DOHH2 (cell line): ENCODE measurements around the gene H1-8.

Source experiments
- H3F3A ChIP-seq: fragments of 200-600 bp; sonication (generic), shearing (Covaris generic); 2 replicates; pipeline ENCODE4 v1.6.0; 2016; ENCODE audit warnings: antibody characterized with exemption, mild to moderate bottlenecking; ENCODE audit not compliant: control insufficient read depth, insufficient read depth
- H3K27ac ChIP-seq: fragments of 200-600 bp; sonication (generic); 2 replicates; pipeline ENCODE4 v1.5.1; 2014; ENCODE audit warnings: low read depth, mild to moderate bottlenecking, low read length, moderate library complexity
- H3K27me3 ChIP-seq: fragments of 200-600 bp; sonication (generic); 2 replicates; pipeline ENCODE4 v1.6.1; 2014; ENCODE audit warnings: mild to moderate bottlenecking, low read length, mixed read lengths; ENCODE audit not compliant: control insufficient read depth
- H3K36me3 ChIP-seq: fragments of 200-600 bp; sonication (generic); 2 replicates; pipeline ENCODE4 v1.6.1; 2014; ENCODE audit warnings: mild to moderate bottlenecking, low read length, moderate library complexity, mixed read lengths; ENCODE audit not compliant: control insufficient read depth
- H3K4me1 ChIP-seq: fragments of 200-600 bp; sonication (generic); 2 replicates; pipeline ENCODE4 v1.6.1; 2014; ENCODE audit warnings: mild to moderate bottlenecking, low read length, mixed read lengths; ENCODE audit not compliant: control insufficient read depth
- H3K4me2 ChIP-seq: fragments of 200-600 bp; sonication (generic); 2 replicates; pipeline ENCODE4 v1.6.0; 2014; ENCODE audit warnings: mild to moderate bottlenecking, low read length, moderate library complexity
- H3K4me3 ChIP-seq: fragments of 200-600 bp; sonication (generic); 2 replicates; pipeline ENCODE4 v1.5.1; 2014; ENCODE audit warnings: mild to moderate bottlenecking, low read length, mixed read lengths
- H3K79me2 ChIP-seq: fragments of 200-600 bp; sonication (generic); 2 replicates; pipeline ENCODE4 v1.6.1; 2014; ENCODE audit warnings: mild to moderate bottlenecking, low read length, mixed read lengths; ENCODE audit not compliant: control insufficient read depth
- H3K9me2 ChIP-seq: fragments of 200-600 bp; sonication (generic); replicated peaks from 2 replicates; pipeline ENCODE4 v1.6.1; 2014; ENCODE audit warnings: mild to moderate bottlenecking, low read length, mixed read lengths; ENCODE audit not compliant: control insufficient read depth
- H3K9me3 ChIP-seq: fragments of 200-600 bp; sonication (generic); 2 replicates; pipeline ENCODE4 v1.6.1; 2014; ENCODE audit warnings: antibody characterized with exemption, low read length, mixed read lengths; ENCODE audit not compliant: control insufficient read depth, insufficient read depth
- H4K20me1 ChIP-seq: fragments of 200-600 bp; sonication (generic); 2 replicates; pipeline ENCODE4 v1.6.0; 2014; ENCODE audit warnings: low read depth, mild to moderate bottlenecking, antibody characterized with exemption, low read length, moderate library complexity; ENCODE audit not compliant: control insufficient read depth, insufficient read depth
- EZH2phosphoT487 ChIP-seq: fragments of 200-600 bp; sonication (generic); IDR thresholded peaks from 2 replicates; pipeline ENCODE4 v1.6.1; 2017; ENCODE audit warnings: borderline replicate concordance, mild to moderate bottlenecking, antibody characterized with exemption, low read length, moderate library complexity, mixed read lengths
- TF ChIP-seq, protein P1 (sequence below): fragments of 200-600 bp; sonication (generic); IDR thresholded peaks from one replicate; pipeline ENCODE4 v1.5.1; 2014; ENCODE audit warnings: antibody characterized with exemption, mild to moderate bottlenecking, low read depth, low read length; ENCODE audit not compliant: poor library complexity, severe bottlenecking

The H1-8 gene

GRCh38 chr3:129519896-129520715 lies 22.9 kb upstream of the H1-8 start:
- H3K27ac ChIP-seq, result no peak overlapping the region
- no peaks in the 10 kb centered on the region for H3K36me3 ChIP-seq
- no peaks in the 10 kb centered on the region for H3K79me2 ChIP-seq
- H3K9me3 ChIP-seq, result no peaks in the 10 kb centered on the region
- H4K20me1 ChIP-seq, result no peaks in the 10 kb centered on the region
- no peak overlapping the region for H3K4me2 ChIP-seq
- H3K4me1 ChIP-seq, result no peaks in the 10 kb centered on the region
- H3K9me2 ChIP-seq, result no peaks in the 10 kb centered on the region
- no peaks in the 10 kb centered on the region for H3K27me3 ChIP-seq
- TF ChIP-seq EZH2phosphoT487, result no peak
- TF ChIP-seq, protein P1, sequence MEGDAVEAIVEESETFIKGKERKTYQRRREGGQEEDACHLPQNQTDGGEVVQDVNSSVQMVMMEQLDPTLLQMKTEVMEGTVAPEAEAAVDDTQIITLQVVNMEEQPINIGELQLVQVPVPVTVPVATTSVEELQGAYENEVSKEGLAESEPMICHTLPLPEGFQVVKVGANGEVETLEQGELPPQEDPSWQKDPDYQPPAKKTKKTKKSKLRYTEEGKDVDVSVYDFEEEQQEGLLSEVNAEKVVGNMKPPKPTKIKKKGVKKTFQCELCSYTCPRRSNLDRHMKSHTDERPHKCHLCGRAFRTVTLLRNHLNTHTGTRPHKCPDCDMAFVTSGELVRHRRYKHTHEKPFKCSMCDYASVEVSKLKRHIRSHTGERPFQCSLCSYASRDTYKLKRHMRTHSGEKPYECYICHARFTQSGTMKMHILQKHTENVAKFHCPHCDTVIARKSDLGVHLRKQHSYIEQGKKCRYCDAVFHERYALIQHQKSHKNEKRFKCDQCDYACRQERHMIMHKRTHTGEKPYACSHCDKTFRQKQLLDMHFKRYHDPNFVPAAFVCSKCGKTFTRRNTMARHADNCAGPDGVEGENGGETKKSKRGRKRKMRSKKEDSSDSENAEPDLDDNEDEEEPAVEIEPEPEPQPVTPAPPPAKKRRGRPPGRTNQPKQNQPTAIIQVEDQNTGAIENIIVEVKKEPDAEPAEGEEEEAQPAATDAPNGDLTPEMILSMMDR, result no peak
- no peaks in the 10 kb centered on the region for H3F3A ChIP-seq
- H3K4me3 ChIP-seq, result no peak overlapping the region

- no peaks in the 10 kb centered on the region for H3K27me3 ChIP-seq
- no peaks in the 10 kb centered on the region for H3K36me3 ChIP-seq
- no peaks in the 10 kb centered on the region for H3F3A ChIP-seq
- no peaks in the 10 kb centered on the region for H3K9me3 ChIP-seq
- H3K9me2 ChIP-seq, result no peaks in the 10 kb centered on the region
- H3K79me2 ChIP-seq, result no peaks in the 10 kb centered on the region
- H4K20me1 ChIP-seq, result no peaks in the 10 kb centered on the region
- no peak for TF ChIP-seq EZH2phosphoT487
- TF ChIP-seq, protein P1, result no peak
- H3K4me2 ChIP-seq, result no peak overlapping the region
- H3K4me1 ChIP-seq, result peaks cover 6% of the 10 kb centered on the region
- H3K4me3 ChIP-seq, result no peak overlapping the region
- H3K27ac ChIP-seq, result no peak overlapping the region
Measured at GRCh38 chr3:129520960-129521359, 22.0 kb upstream of the H1-8 start.

DNA sequence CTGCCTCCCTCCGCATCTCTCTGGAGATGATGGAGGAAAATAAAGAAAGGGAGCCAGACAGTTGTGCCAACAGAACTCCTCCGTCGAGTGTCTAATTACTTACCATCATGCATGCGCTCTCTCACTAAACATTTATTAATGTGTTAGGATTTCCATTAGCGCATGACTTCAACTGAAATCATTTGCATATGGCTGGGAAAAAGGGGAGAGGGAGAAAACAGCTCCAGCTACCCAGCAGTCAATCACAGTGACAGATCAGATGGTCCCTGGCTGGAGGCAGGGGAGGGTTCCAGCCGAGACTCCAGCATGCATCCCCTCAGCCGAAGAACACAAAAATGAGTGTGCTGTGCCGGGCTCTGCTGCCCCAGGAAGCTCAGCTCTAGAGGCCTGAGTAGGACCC lies 21.4 kb upstream of the H1-8 start:
- no peaks in the 10 kb centered on the region for H3F3A ChIP-seq
- TF ChIP-seq EZH2phosphoT487, result no peak
- TF ChIP-seq, protein P1, result no peak
- no peak overlapping the region for H3K27ac ChIP-seq
- H3K79me2 ChIP-seq, result no peaks in the 10 kb centered on the region
- no peaks in the 10 kb centered on the region for H3K9me3 ChIP-seq
- H3K4me1 ChIP-seq, result peaks cover 13% of the 10 kb centered on the region
- H3K27me3 ChIP-seq, result no peaks in the 10 kb centered on the region
- H4K20me1 ChIP-seq, result no peaks in the 10 kb centered on the region
- no peaks in the 10 kb centered on the region for H3K9me2 ChIP-seq
- no peaks in the 10 kb centered on the region for H3K36me3 ChIP-seq
- no peak overlapping the region for H3K4me3 ChIP-seq
- H3K4me2 ChIP-seq, result no peak overlapping the region
